ENCODE results near the gene PUS7. TPM values are rescaled to one million over a fixed set of nuclear protein-coding genes. Genes with fewer than 3 reads are reported as not detected.

PUS7 gene
- total and polyA plus RNA-seq, 2 of the 8 experiments (the other 6 are each of a cell fraction or from before 2014, with no cell fraction given): 18.9 to 65.2 TPM

DNA sequence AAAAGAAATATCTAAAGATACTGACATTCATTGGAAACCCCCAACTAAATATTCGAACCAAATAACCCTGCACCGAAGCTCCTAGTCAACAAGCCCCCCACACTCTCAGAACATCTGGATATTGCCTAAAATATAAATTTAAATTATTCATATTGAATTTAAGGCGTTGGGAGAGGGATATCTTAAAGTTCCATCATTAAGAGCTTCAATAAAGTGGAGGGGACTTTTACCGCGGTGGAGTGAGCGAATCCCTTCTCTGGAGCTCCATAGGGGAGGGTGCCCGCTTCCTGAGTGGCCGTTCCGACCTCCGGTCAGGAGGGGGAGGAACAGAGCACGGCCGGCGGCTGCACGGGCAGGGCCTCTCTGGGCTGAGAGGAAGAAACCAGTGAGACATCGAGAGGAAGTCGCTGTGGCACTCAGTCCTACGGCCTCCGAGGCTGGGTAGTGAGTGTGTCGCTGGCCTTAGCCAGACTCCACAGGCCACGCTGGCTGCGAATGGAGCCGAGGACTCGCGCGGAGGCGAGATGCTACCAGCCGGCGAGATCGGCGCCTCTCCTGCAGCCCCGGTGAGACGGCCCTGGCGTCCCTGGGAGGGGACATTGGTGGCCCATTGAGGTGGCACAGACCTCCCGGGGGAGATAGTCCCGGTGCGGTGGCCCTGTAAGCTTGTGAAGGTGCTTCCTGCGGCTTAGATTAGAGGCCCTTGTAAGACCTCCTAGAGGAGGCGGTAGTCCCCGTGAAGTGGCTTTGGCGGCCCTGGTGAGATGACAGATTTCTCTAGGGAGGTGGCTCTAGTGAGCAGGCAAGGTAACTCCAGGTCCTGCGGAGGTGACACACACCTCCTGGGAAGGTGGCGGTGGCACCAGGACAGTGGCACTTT is 10.0 kb upstream of the PUS7 start, which contains the start of gene RINT1 (continued):
- TF ChIP-seq TCF12 (IDR thresholded peaks at IDR 0.05; ENCODE audit: low read depth, low read length): no peak
- TF ChIP-seq, protein P1, sequence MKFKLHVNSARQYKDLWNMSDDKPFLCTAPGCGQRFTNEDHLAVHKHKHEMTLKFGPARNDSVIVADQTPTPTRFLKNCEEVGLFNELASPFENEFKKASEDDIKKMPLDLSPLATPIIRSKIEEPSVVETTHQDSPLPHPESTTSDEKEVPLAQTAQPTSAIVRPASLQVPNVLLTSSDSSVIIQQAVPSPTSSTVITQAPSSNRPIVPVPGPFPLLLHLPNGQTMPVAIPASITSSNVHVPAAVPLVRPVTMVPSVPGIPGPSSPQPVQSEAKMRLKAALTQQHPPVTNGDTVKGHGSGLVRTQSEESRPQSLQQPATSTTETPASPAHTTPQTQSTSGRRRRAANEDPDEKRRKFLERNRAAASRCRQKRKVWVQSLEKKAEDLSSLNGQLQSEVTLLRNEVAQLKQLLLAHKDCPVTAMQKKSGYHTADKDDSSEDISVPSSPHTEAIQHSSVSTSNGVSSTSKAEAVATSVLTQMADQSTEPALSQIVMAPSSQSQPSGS (IDR thresholded peaks at IDR 0.05; ENCODE audit: low read length): no peak
- no peak for TF ChIP-seq POU5F1 (IDR thresholded peaks at IDR 0.05; ENCODE audit: low read depth, low read length)
- no peak for TF ChIP-seq SP1 (IDR thresholded peaks at IDR 0.05; ENCODE audit: low read depth, low read length)
- peak; percentile 91 for TF ChIP-seq ASH2L (IDR thresholded peaks at IDR 0.05; ENCODE audit: low read length)
- TF ChIP-seq GABPA (IDR thresholded peaks at IDR 0.05; ENCODE audit: borderline replicate concordance, insufficient read depth, low read length): no peak; the same call in 1 of the 2 replicates
- no peak for TF ChIP-seq SIRT6 (IDR thresholded peaks at IDR 0.05; ENCODE audit: low read length)
- no peak for TF ChIP-seq RFX5 (IDR thresholded peaks at IDR 0.05; ENCODE audit: borderline replicate concordance, low read depth, low read length)
